IPS DF 6.9 (cell line): ENCODE measurements around the gene CERCAM.

Experiments used
- DNase-seq: peaks from one replicate; pipeline ENCODE4 v3.0.0-alpha.2; 2013; ENCODE audit warnings: low read depth, low spot score
- H3K27ac ChIP-seq: one replicate; pipeline ENCODE4 v1.5.1; 2013; ENCODE audit warnings: low read length, control low read depth
- H3K27me3 ChIP-seq: 2 replicates; pipeline ENCODE4 v1.6.1; 2013; ENCODE audit warnings: mild to moderate bottlenecking, low read length; ENCODE audit not compliant: control insufficient read depth, insufficient read depth
- H3K36me3 ChIP-seq: 2 replicates; pipeline ENCODE4 v1.6.1; 2013; ENCODE audit warnings: low read length; ENCODE audit not compliant: control insufficient read depth, insufficient read depth
- H3K4me1 ChIP-seq: 2 replicates; pipeline ENCODE4 v1.6.1; 2013; ENCODE audit warnings: low read length; ENCODE audit not compliant: control insufficient read depth, insufficient read depth
- H3K4me3 ChIP-seq: 2 replicates; pipeline ENCODE4 v1.5.1; 2013; ENCODE audit warnings: mild to moderate bottlenecking, low read length
- H3K9me3 ChIP-seq: 2 replicates; pipeline ENCODE4 v1.6.1; 2013; ENCODE audit warnings: low read length, inconsistent platforms; ENCODE audit not compliant: control insufficient read depth, insufficient read depth
- WGBS: extraction: QIAGEN DNeasy Blood & Tissue Kit; methylation state at CpG from one replicate; pipeline ENCODE4 v1.1.7; 2013; ENCODE audit warnings: mixed read lengths, missing lambda C conversion rate; ENCODE audit not compliant: insufficient read length, insufficient coverage; 5-methylcytosine and 5-hydroxymethylcytosine counted together

The CERCAM gene

DNA sequence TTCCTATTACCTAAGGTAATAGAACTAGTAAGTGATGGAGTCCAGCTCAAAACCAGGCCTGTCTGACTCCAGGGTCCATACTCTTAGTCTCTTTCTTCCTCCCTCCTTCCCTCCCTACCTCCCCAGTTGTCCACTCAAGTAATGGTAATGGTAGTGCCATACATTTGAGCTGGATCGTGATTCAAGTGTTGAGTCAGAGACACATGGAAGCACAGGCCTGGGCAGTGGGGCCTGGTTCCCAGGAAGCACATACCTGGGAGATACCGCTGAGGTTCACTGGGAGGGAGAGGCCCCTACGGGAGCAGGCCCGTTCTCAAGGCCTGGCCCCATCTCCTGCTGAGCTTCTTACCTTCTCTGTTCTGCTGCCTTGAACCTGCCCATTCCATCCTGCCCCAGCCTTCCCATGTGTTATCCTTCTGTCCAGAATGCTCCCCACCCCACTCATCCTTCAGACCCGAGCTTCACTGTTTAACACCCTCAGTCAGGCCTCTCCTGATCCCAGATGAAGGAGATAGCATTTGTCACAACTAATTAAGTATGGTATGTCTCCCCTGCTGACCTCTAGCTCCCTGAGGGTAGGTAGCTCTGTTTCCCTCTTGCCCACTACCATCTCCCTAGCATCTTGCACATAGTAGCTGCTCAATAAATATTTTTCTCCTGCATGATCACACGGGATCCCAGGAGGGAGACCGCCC is 35.7 kb upstream of the CERCAM start:
- H3K9me3 ChIP-seq, result no peaks in the 10 kb centered on the region
- no CpG with 5 or more reads among the region's 7 CpGs for WGBS
- no peak overlapping the region for H3K4me3 ChIP-seq
- H3K4me1 ChIP-seq, result peaks cover 28% of the 10 kb centered on the region
- peaks cover 10% of the 10 kb centered on the region; the same call in 1 of the 2 replicates for H3K27me3 ChIP-seq
- no peaks in the 10 kb centered on the region for H3K36me3 ChIP-seq
- no peak overlapping the region for H3K27ac ChIP-seq
- DNase-seq, result no peak

DNA sequence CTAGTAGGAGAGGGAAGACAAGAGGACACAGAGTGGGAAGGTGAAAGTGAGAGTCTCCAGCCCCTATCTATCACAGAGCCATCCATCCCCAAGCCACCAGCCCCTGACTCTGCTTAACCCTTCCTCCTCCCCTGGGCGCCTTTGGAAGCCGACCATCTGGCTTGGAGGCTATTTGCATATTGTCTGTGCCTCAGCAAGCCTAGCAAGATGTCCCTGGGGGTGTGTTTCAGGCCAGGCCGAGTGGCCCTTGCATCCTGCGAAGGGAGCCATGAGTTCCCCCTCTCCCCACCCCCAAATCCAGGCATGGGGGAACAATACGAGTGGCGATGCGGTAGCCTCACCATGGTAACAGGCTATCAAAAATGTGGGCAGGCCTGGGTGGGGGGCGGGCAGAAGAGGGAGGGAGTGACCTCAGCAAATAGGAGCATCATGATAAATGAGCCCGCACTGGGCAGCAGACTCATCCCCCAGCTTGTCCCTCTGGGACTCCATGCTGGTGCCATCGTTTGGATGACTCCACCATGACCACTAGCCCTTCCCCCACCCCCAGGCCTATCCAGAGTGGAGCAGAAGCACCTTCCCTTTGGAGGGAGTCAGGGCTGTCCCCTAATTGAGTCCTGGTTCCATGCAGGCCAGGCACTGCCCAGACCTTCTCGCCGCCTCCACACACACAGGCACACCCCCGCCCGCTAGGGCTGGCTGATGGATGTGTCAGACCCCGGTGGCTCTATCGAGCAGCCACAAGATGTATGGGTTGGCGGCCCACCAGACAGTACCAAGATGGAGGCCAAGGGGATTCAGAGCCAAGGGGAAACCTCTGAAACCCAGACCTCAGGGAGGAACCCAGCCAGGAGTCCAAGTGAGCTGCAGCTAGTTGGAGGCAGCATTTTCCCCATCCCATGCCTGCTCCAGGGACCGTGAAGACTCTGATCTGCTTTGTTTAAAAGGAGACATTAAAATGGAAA is 34.9 kb upstream of the CERCAM start:
- Histone ChIP-seq H3K4me1 (peaks cover 32% of the 10 kb centered on the region), H3K9me3 (no peaks in the 10 kb centered on the region), H3K27me3 (peaks cover 16% of the 10 kb centered on the region), H3K27ac (no peak overlapping the region), H3K4me3 (no peak overlapping the region), H3K36me3 (no peaks in the 10 kb centered on the region)
- DNase-seq, result no peak
- WGBS, result no CpG with 5 or more reads among the region's 18 CpGs

DNA sequence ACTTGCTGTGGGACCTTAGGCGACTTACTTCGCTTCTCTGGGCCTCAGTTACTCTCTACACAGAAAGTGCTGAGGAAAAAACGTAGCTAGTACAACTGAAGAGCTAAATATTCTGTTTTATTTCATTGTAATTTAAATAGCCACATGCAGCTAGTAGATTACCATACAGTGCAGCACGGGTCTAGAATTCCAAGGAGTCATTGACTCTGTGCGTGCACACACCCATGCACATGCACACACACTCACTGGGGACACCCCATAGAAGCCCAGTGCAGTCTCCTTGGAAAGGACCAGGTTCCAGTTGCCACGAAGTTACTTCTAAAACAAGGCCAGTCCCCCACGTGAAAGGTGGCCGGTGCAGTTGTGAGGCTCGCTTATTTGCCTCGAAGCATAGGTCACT is 32.5 kb upstream of the CERCAM start:
- H3K4me1 ChIP-seq, result peaks cover 25% of the 10 kb centered on the region
- no peaks in the 10 kb centered on the region for H3K9me3 ChIP-seq
- no peak overlapping the region for H3K27ac ChIP-seq
- H3K27me3 ChIP-seq, result peaks cover 36% of the 10 kb centered on the region
- no peaks in the 10 kb centered on the region; the same call in 1 of the 2 replicates for H3K36me3 ChIP-seq
- WGBS, result no CpG with 5 or more reads among the region's 10 CpGs
- DNase-seq, result no peak
- H3K4me3 ChIP-seq, result no peak overlapping the region

GRCh38 chr9:128389395-128390149 is 31.1 kb upstream of the CERCAM start:
- Histone ChIP-seq H3K4me1 (peaks cover 26% of the 10 kb centered on the region), H3K27ac (no peak overlapping the region), H3K36me3 (no peaks in the 10 kb centered on the region; the same call in 1 of the 2 replicates), H3K9me3 (no peaks in the 10 kb centered on the region), H3K4me3 (no peak overlapping the region), H3K27me3 (peaks cover 46% of the 10 kb centered on the region)
- no CpG with 5 or more reads among the region's 13 CpGs for WGBS
- DNase-seq, result no peak

GRCh38 chr9:128390150-128390812 is 30.4 kb upstream of the CERCAM start:
- Histone ChIP-seq H3K9me3 (no peaks in the 10 kb centered on the region), H3K36me3 (no peaks in the 10 kb centered on the region; the same call in 1 of the 2 replicates), H3K4me1 (peaks cover 21% of the 10 kb centered on the region), H3K4me3 (no peak overlapping the region), H3K27ac (no peak overlapping the region), H3K27me3 (peaks cover 53% of the 10 kb centered on the region)
- DNase-seq, result no peak
- no CpG with 5 or more reads among the region's 11 CpGs for WGBS

DNA sequence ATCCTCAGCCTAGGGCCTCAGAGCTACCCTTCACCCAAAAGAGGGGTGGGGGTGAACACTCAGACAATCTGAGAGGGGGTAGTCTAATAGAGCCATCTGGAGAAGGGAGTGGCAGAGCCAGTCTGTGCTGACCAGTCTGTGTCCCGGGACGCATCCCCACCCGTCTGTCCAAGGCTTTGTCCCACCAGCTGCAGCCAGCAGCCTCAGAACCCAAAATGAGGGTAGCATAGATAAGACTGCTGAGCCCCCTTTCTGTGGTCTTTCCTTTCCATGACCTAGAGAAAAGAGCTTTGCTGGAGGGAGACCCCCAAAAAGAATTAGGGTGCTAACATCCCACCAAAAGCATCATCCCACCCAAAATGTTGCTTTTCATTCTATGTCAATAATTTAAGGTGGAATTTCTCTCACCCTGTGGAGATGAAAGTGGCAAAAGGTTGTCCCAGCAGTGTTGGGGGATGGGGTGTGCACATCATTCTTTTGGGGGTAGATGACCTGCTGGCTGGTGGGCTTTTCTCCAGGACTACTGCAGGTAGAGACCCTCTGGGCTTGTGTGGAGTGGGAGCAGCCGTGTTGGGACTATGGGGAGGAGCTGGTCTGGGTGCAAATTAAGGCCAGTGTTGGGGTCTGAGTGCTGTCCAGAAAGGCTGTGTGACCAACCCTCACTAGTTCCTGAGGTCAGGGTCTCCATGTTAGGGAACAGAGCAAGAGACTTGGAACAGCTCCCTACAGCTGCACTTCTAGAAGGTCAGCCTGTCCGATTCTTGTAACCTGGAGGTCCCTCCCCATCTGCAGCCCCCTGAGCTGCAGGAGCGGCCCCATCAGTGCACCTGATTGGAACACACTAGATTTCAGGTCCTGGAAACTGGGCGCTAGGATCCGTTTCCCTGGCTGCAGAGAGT is 29.6 kb upstream of the CERCAM start:
- no peak overlapping the region for H3K27ac ChIP-seq
- no peaks in the 10 kb centered on the region for H3K9me3 ChIP-seq
- H3K4me1 ChIP-seq, result peaks cover 18% of the 10 kb centered on the region
- no peaks in the 10 kb centered on the region; the same call in 1 of the 2 replicates for H3K36me3 ChIP-seq
- H3K27me3 ChIP-seq, result peaks cover 59% of the 10 kb centered on the region
- WGBS, result no CpG with 5 or more reads among the region's 8 CpGs
- H3K4me3 ChIP-seq, result no peak overlapping the region
- DNase-seq, result no peak

DNA sequence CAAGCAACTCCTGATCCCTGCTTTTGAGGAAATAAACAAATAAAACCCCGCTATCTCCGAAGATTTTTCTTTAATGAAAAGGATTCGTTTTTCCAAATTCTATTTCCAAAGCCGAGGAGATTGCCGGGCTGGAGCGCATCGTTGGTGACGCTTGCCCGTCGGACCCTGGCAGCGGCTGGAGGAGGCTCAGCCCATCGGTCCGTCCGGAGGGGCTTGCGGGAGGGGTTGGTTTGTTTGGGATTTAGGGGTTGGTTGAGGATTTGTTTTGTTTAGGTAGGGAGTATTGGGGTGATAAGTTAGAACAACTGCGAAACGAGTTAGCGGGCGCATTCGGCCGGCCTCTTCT is 28.7 kb upstream of the CERCAM start:
- no peak overlapping the region for H3K27ac ChIP-seq
- peaks cover 18% of the 10 kb centered on the region for H3K4me1 ChIP-seq
- peaks cover 64% of the 10 kb centered on the region for H3K27me3 ChIP-seq
- no peak for DNase-seq
- no peaks in the 10 kb centered on the region for H3K9me3 ChIP-seq
- no peaks in the 10 kb centered on the region; the same call in 1 of the 2 replicates for H3K36me3 ChIP-seq
- H3K4me3 ChIP-seq, result peak overlapping the region; percentile 9; the same call in 1 of the 2 replicates
- no CpG with 5 or more reads among the region's 21 CpGs for WGBS

DNA sequence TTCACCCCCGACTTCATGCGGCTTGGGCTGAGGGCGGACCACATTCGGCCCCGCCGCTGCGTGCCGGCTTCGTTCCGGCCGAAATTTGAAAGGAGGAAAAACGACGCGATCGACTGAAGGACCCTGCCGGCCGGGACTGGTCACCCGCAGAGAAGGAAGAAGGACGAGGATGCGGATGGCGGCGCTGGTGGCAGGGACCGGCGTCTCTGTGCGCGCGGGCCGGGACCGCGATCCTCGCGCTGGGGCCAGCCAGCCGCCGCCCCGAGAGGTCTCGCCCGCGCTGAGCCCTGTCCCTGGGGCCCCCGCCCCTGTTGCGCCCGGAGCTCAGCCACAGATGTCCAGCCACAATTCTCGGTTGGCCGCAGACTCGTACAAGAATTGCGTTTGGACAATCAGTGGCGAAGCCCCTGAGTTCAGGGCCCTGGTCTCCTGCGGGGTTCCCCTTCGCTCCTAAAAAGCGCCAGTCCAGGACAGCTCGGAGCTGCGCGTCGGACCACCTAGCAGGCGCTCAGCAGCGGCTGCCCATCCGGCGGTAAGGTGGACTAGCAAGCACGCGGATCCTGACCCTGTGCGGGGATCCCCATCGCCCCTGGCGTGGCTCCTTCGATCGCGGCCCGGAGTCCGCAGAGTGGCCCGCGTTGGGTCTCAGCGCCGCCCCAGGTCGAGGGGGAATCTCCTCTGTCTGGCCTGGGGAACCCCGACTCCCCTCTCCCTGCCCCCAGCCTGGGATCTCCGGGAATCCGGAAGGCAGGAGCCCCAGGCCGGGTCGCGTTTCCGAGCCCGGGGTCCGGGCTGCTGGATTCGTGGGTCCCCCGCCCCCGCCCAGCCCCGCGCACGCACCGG is 28.1 kb upstream of the CERCAM start:
- WGBS, result no CpG with 5 or more reads among the region's 88 CpGs
- H3K4me1 ChIP-seq, result peaks cover 18% of the 10 kb centered on the region
- no peak overlapping the region for H3K27ac ChIP-seq
- peak overlapping the region; percentile 10; the same call in 1 of the 2 replicates for H3K4me3 ChIP-seq
- peaks cover 68% of the 10 kb centered on the region for H3K27me3 ChIP-seq
- no peak for DNase-seq
- no peaks in the 10 kb centered on the region; the same call in 1 of the 2 replicates for H3K36me3 ChIP-seq
- H3K9me3 ChIP-seq, result no peaks in the 10 kb centered on the region
